ENCODE results near the gene LILRA1.
"Not testable (repeated sequence)": the region's sequence is repeated elsewhere in the genome, so short reads cannot be mapped to it uniquely, and the experiment has no call there.

Gene LILRA1

GRCh38 chr19:54593445-54593844, at the start of gene LILRA1:
Gene LILRA1, plus strand, starts transcription at chr19:54593632. Its CDS starts 613 bp downstream, at chr19:54594245.
- DNase-seq (ENCODE audit: low spot score): not testable (repeated sequence)

- DNase-seq (ENCODE audit: low spot score): no peak
These were observed 44.6 kb upstream of the LILRA1 start for GRCh38 chr19:54548806-54549205.

GRCh38 chr19:54549224-54549623, 44.2 kb upstream of the LILRA1 start:
- DNase-seq (ENCODE audit: low spot score): no peak

- DNase-seq (ENCODE audit: low spot score): no peak
These were observed 42.1 kb upstream of the LILRA1 start for GRCh38 chr19:54551293-54551692.

- DNase-seq (ENCODE audit: low spot score): no peak
These were observed 41.2 kb upstream of the LILRA1 start for GRCh38 chr19:54551950-54552912.

GRCh38 chr19:54552913-54553310, 40.5 kb upstream of the LILRA1 start:
- no peak for DNase-seq (ENCODE audit: low spot score)

- DNase-seq (ENCODE audit: low spot score): no peak
These were observed 39.4 kb upstream of the LILRA1 start for GRCh38 chr19:54554006-54554405.

- no peak for DNase-seq (ENCODE audit: low spot score)
These were observed 38.5 kb upstream of the LILRA1 start for GRCh38 chr19:54554896-54555295.

- no peak for DNase-seq (ENCODE audit: low spot score)
These were observed 37.2 kb upstream of the LILRA1 start for GRCh38 chr19:54556194-54556593.

- DNase-seq (ENCODE audit: low spot score): no peak
These were observed 35.1 kb upstream of the LILRA1 start for GRCh38 chr19:54558339-54558738.

GRCh38 chr19:54560881-54561385, 32.5 kb upstream of the LILRA1 start:
- DNase-seq (ENCODE audit: low spot score): no peak

GRCh38 chr19:54561840-54562239, 31.6 kb upstream of the LILRA1 start:
- DNase-seq (ENCODE audit: low spot score): no peak

- not testable (repeated sequence) for DNase-seq (ENCODE audit: low spot score)
These were observed 30.2 kb upstream of the LILRA1 start for GRCh38 chr19:54563206-54563605.

GRCh38 chr19:54570316-54570715, 23.1 kb upstream of the LILRA1 start:
- DNase-seq (ENCODE audit: low spot score): no peak

- DNase-seq (ENCODE audit: low spot score): not testable (repeated sequence)
These were observed 21.5 kb upstream of the LILRA1 start for GRCh38 chr19:54571715-54572615.

- no peak for DNase-seq (ENCODE audit: low spot score)
These were observed 20.6 kb upstream of the LILRA1 start for GRCh38 chr19:54572696-54573311.

GRCh38 chr19:54573330-54573872, 20.0 kb upstream of the LILRA1 start, which contains the start of gene LILRA2:
Gene LILRA2, plus strand, starts transcription at chr19:54573790. Its CDS starts 89 bp downstream, at chr19:54573879.
- DNase-seq (ENCODE audit: low spot score): no peak

GRCh38 chr19:54574051-54574450, 19.4 kb upstream of the LILRA1 start:
- no peak for DNase-seq (ENCODE audit: low spot score)

- no peak for DNase-seq (ENCODE audit: low spot score)
These were observed 18.8 kb upstream of the LILRA1 start for GRCh38 chr19:54574527-54575056.

GRCh38 chr19:54575205-54575604, 18.2 kb upstream of the LILRA1 start:
- not testable (repeated sequence) for DNase-seq (ENCODE audit: low spot score)

GRCh38 chr19:54576411-54576976, 16.9 kb upstream of the LILRA1 start:
- no peak for DNase-seq (ENCODE audit: low spot score)

Data from putamen (tissue), 1 donor.